GM21576 (cell line): Measurements from ENCODE around the gene TBC1D22B.
"Not testable (repeated sequence)": the region's sequence is repeated elsewhere in the genome, so short reads cannot be mapped to it uniquely, and the experiment has no call there.

Experiments used
- ATAC-seq: cut with Tn5 transposase; IDR thresholded peaks from one replicate; pipeline ENCODE4 v1.9.1; 2021; ENCODE audit warnings: mild to moderate bottlenecking, moderate library complexity; ENCODE audit not compliant: unreplicated experiment

The TBC1D22B gene

GRCh38 chr6:37262446-37263026 lies 5.0 kb downstream of the TBC1D22B start:
- no peak for ATAC-seq

- no peak for ATAC-seq
These were observed 7.4 kb downstream of the TBC1D22B start for GRCh38 chr6:37265001-37265400.

DNA sequence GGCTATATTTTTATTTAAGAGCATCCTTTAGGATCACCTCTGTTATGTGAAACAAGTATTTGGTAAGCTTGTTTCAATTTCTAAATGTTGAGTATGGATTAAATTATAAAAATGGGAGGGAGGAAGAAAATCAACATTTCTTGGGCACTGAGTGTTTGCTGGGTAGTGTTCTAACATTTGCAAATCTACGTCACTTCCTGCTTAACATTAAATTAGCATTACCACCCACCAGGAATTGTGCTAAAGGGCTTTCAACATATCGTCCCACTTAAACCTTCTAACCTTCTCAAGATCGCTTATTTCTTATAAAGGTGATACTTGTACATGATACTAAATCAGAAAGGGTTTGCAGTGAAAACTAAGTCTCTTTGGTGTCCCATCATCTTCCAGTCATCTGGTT lies 8.3 kb downstream of the TBC1D22B start:
- ATAC-seq = no peak

DNA sequence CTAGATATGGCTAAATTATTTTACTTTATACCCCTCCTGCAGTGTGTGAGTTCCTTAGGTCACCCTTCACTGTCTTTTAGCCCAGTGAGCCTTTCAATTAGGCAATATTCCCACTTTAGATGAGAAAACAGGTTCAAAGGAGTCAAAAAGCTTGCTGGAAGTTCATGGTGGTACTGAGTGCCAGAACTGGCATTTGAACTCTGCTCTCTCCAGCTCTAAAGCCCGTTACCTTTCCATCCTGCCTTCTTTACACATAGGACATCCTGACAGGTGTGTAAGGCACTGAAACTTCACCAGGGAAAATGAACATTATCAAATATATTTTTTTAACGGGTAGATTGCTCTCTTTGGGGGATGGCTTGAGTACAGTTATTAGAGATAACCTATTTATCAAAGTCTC lies 11.5 kb downstream of the TBC1D22B start:
- ATAC-seq = no peak

DNA sequence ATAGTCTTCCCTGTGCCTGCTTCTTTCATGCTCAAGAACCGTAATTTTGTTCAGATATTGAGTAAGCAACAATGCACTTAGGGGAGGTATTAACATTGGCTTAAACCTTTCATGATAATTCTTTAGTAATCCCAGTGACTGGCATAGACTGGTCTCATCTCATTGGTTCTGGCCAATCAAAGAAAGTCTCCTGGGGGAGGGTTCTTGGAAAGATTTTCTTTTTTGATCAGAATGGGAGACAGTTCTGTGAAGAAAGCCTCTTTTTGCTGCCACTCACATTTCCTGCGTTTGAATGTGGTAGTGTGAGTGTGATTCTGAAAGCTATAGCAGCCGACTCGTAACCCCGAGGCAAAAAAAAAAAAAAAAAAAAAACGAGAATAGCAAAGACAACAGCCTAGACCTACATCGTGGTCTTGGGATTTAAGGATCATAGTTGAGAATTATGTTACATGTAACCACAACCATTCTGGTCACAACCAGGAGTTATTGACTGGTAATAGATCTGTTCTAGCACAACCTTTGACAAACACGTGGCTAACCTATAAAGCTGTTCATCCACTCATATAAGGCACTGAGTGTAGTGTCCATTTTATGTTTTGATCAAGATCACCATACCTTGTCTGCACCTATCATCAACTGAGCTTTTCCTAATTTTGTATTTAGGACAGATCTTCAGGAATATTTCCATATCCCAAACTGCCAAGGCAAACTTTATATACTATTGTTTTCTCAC lies 15.4 kb downstream of the TBC1D22B start:
- ATAC-seq = no peak

GRCh38 chr6:37273690-37274089 lies 16.1 kb downstream of the TBC1D22B start:
- no peak for ATAC-seq

GRCh38 chr6:37275350-37275749 lies 17.8 kb downstream of the TBC1D22B start:
- ATAC-seq = no peak

DNA sequence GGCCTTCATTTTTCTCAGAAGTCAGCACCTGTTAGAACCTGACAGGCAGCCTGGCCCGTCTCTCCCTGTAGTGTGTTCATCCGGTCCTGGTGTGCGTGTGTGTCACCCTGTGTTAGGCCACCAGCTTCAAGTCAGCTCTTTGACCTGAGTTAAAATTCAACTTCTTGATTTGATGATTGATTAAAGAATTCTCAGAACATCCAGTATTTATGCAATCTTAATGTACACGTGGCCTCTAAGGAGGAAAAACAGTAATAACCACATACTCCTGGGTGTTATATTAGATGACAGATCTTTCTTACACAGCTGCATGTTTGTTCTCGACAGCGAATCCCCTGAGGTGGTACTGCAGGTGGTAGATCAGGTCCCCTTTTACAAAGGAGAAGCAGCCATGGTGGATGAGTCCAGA lies 19.4 kb downstream of the TBC1D22B start:
- ATAC-seq = no peak

DNA sequence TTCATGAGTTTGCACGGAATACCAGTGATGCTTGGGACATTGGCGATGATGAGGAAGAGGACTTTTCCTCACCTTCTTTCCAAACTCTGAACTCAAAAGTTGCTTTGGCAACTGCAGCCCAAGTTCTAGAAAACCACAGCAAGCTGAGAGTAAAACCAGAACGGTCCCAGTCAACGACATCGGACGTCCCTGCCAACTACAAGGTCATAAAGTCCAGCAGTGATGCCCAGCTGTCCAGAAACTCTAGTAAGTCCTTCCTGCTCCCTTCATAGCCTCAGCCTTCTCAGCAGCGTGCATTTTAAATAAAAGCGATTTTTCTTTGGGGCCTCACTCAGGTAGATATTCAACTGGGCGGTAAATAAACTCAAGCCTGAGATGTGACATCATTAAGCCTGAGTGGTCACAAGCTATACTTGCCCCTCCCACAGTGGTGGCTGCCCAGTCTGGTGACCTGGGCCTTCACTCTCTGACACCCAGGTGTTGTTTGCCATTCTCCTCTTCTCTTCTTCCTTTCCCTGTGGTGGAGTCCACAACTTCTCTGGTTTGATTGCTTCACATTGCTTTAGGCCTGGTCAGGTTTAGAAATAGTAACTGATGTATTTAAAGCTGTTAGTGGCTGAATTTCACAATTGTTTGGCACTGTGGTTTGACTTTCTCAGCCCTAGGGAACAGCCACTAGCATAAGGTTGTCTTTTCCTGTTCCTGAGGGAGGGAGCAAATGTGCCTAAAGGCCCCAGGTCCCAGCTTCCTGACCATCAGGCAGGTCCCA lies 22.0 kb downstream of the TBC1D22B start:
- no peak for ATAC-seq

DNA sequence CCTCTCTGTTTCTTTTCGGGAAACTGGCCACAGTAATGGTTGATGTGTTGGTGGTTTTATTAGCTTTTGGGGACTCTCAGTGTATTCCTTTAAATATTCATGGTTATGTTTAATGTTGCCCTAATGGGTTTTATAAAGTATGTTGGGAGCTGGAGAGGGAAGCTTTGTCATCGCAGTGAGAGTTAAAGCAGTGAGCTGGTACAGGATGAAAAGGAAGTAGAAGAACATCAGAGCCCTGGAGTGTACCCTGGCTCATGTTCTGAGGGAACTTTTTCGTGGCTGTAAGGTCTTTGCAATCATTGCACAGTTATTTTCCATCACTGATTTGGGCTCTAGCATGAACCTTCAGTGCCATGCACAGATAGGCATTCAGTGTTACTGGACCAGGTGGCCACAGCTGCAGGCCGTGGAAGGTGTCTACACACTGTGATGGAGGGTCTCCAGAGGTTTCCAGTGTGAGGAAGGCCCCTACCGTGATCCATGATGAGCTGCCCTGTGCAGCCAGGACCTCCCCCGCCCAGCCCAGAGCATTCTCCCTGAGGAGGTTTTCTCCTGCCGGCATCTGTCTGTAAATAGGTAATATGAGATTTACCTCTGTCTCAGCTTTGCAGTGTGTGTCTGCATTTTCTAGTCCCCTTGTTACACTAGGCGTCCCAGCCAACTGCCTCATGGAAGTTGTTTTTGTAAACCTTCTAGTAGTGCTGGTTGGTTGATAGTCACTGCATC lies 22.8 kb downstream of the TBC1D22B start:
- ATAC-seq = no peak

DNA sequence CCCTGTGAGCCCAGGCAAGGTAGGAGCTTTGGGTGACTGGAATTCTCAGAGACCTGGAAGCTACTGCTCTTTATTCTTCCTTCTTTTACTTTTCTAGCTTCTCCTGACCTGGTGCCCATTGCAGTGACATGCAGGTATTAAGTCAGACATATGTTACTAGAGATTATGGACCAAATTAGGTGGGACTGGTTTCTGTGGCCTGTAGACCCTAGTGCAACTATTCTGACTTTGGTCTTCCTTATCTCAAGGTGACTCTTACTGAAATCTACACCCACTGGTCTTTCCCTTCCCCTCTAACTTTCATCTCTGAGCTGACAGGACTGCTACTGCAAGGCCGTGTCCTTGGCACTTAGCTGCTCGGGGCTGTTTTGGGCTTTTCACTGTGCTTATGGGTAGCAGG lies 24.8 kb downstream of the TBC1D22B start:
- ATAC-seq = no peak

DNA sequence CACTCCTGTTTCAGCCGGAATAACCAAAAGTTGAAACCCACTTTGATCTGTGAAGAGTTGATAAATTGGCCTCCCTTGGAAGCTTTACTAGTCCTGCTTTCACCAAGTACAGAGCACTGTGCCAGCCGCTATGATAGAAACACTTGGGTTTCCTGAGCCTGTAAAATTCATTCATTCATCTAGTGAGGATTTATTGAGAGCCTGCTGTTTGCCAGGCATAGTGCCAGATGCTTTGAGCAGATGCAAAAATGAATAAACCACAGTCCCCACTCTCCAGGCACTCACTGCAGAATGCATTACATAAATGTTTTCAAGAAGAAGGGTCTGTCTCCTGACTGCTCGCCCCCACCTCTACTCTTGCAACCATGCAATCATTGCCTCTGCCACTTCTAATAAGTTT lies 25.7 kb downstream of the TBC1D22B start:
- ATAC-seq = no peak

DNA sequence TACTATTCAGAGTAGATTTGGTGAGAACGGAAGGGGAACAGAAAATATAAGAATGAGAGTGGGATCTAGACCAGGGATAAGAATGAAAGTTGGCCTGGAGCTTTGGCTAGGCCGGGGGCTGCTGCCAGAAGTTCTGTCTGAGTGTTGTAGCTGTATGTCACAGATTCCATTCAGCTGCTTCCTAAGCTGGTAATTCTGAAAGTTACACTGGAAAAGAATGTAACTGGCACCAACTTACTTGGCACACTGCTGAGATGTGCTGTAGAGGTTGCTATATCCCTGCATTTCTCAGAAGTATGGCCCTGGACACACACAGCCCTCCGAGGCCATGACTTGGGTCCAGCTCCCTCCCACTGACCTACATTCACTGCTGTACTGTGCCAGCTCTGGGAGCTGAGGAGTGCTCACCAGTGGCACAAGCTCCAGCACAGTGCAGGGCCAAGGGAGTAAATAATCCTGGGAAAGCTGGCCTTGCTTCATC lies 26.1 kb downstream of the TBC1D22B start:
- ATAC-seq = no peak

GRCh38 chr6:37284781-37285180 lies 27.2 kb downstream of the TBC1D22B start:
- ATAC-seq = no peak

GRCh38 chr6:37285861-37286311 lies 28.3 kb downstream of the TBC1D22B start:
- ATAC-seq = no peak

DNA sequence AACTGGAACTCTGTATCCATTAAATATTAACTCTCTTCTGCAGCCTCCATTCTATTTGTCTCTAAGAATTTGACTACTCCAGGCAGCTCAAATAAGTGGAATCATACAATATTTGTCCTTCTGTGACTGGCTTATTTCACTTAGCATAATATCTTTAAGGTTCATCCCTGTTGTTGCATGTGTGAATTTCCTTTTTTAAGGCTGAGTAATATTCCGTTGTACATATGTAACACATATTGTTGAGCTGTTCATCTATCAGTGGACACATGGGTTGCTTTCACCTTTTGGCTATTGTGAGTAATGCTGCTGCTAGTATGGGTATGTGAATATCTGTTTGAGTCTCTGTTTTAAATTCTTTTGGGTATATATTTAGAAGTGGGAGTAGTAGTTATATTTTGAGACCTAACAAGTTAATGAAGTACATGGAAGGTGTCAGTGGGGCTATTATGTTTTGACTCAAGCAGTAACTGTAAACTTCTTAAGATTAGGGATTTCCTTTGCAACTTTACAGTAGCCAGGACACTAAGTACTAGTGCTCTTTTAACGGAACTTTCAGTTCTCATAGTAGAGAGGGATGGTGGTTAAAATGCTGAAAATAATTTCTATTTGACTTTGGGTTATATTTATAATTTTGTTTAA lies 30.1 kb downstream of the TBC1D22B start:
- ATAC-seq = no peak

GRCh38 chr6:37288247-37288646 lies 30.7 kb downstream of the TBC1D22B start:
- no peak for ATAC-seq

GRCh38 chr6:37289931-37290330 lies 32.4 kb downstream of the TBC1D22B start:
- no peak for ATAC-seq

DNA sequence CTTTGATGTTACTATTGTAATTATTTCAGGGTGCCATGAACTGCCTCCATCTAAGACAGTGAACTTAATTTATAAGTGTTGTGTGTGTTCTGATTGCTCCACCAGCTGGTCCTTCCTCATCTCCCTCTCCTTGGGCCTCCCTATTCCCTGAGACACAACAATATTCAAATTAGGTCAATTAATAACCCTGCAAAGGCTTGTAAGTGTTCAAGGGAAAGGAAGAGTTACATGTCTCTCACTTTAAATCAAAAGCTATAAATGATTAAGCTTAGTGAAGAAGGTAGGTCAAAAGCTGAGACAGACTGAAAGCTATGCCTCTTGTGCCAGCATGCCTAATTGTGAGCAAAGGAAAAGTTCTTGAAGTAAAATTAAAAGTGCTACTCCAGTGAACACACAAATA lies 35.9 kb downstream of the TBC1D22B start:
- ATAC-seq = no peak

- ATAC-seq = not testable (repeated sequence)
These were observed 40.1 kb downstream of the TBC1D22B start for GRCh38 chr6:37297637-37298036.

DNA sequence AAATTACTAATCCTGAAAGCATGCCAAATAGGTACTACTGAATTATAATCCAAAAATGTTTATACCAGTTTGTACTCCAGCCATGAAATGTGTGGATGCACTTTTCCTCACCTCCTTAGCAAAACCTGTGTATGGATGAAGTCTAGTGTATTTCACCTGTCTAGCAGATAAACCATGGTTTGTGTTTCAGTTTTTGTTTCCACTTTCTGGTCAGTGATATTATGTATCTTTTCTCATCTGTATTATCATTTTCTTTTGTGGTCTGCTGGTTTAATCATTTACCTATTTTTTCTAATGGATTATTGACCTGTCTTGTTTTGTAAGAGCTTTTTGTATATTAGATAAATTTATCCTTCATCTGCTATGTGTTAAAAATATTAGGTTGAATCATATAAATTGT lies 41.4 kb downstream of the TBC1D22B start:
- ATAC-seq = no peak
